Measurements from ENCODE around the gene NTN5. TPM values are rescaled to one million over a fixed set of nuclear protein-coding genes. Genes with fewer than 3 reads are reported as not detected.

NTN5 gene
- total and polyA plus RNA-seq, 9 of the 15 experiments (the other 6 are each of a cell fraction or from before 2014, with no cell fraction given): not detected

DNA sequence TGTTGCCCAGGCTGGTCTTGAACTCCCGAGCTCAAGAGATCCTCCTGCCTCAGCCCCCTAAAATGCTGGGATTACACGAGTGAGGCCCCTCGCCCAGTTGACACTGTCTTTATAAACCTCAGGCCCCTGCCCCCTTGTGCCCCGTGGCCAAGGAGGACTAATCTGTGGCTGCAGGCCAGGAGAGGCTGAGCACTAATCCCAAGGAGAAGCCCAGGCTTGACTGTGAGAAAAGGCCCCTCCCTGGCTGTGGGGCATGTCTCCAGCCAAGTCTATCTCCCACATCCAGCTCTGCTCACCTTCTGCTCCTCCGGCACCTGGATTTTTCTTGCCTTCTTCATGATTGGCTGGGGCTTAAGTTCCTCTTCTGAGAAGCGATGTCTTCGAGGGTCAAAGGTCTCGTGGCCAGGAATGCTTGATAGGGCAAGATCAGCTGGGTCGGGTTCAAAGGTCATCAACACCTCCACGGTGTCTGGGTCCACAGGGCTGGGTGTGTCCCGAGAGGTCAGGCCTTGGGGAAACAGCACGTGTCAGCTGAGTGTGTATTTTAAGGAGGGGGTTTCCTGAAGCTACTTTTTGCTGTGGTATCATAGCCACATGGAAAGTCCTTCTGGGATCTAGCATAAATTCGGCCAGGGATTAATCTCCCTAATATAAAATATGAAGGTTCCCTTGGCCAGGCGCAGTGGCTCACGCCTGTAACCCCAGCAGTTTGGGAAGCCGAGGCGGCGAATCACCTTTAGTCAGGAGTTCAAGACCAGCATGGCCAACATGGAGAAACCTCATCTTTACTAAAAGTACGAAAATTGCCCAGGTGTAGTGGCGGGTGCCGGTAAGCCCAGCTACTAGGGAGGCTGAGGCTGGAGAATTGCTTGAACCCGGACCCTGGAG, 39.4 kb downstream of the NTN5 start (continued):
- no peak for TF ChIP-seq RBM14 (IDR thresholded peaks at IDR 0.05; ENCODE audit: borderline replicate concordance, insufficient read depth, low read depth, low read length)
- peak; percentile 51; the same call in 1 of the 2 replicates for TF ChIP-seq FOSL1 (tag; conservative IDR thresholded peaks at IDR 0.05)
- peak; percentile 7; the same call in 1 of the 2 replicates for TF ChIP-seq BCOR (IDR thresholded peaks at IDR 0.05)
- TF ChIP-seq KDM5B (IDR thresholded peaks at IDR 0.05; ENCODE audit: insufficient replicate concordance, low read depth, low read length): no peak
- TF ChIP-seq, protein P1, sequence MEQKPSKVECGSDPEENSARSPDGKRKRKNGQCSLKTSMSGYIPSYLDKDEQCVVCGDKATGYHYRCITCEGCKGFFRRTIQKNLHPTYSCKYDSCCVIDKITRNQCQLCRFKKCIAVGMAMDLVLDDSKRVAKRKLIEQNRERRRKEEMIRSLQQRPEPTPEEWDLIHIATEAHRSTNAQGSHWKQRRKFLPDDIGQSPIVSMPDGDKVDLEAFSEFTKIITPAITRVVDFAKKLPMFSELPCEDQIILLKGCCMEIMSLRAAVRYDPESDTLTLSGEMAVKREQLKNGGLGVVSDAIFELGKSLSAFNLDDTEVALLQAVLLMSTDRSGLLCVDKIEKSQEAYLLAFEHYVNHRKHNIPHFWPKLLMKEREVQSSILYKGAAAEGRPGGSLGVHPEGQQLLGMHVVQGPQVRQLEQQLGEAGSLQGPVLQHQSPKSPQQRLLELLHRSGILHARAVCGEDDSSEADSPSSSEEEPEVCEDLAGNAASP (IDR thresholded peaks at IDR 0.05): no peak
- TF ChIP-seq, protein P2, sequence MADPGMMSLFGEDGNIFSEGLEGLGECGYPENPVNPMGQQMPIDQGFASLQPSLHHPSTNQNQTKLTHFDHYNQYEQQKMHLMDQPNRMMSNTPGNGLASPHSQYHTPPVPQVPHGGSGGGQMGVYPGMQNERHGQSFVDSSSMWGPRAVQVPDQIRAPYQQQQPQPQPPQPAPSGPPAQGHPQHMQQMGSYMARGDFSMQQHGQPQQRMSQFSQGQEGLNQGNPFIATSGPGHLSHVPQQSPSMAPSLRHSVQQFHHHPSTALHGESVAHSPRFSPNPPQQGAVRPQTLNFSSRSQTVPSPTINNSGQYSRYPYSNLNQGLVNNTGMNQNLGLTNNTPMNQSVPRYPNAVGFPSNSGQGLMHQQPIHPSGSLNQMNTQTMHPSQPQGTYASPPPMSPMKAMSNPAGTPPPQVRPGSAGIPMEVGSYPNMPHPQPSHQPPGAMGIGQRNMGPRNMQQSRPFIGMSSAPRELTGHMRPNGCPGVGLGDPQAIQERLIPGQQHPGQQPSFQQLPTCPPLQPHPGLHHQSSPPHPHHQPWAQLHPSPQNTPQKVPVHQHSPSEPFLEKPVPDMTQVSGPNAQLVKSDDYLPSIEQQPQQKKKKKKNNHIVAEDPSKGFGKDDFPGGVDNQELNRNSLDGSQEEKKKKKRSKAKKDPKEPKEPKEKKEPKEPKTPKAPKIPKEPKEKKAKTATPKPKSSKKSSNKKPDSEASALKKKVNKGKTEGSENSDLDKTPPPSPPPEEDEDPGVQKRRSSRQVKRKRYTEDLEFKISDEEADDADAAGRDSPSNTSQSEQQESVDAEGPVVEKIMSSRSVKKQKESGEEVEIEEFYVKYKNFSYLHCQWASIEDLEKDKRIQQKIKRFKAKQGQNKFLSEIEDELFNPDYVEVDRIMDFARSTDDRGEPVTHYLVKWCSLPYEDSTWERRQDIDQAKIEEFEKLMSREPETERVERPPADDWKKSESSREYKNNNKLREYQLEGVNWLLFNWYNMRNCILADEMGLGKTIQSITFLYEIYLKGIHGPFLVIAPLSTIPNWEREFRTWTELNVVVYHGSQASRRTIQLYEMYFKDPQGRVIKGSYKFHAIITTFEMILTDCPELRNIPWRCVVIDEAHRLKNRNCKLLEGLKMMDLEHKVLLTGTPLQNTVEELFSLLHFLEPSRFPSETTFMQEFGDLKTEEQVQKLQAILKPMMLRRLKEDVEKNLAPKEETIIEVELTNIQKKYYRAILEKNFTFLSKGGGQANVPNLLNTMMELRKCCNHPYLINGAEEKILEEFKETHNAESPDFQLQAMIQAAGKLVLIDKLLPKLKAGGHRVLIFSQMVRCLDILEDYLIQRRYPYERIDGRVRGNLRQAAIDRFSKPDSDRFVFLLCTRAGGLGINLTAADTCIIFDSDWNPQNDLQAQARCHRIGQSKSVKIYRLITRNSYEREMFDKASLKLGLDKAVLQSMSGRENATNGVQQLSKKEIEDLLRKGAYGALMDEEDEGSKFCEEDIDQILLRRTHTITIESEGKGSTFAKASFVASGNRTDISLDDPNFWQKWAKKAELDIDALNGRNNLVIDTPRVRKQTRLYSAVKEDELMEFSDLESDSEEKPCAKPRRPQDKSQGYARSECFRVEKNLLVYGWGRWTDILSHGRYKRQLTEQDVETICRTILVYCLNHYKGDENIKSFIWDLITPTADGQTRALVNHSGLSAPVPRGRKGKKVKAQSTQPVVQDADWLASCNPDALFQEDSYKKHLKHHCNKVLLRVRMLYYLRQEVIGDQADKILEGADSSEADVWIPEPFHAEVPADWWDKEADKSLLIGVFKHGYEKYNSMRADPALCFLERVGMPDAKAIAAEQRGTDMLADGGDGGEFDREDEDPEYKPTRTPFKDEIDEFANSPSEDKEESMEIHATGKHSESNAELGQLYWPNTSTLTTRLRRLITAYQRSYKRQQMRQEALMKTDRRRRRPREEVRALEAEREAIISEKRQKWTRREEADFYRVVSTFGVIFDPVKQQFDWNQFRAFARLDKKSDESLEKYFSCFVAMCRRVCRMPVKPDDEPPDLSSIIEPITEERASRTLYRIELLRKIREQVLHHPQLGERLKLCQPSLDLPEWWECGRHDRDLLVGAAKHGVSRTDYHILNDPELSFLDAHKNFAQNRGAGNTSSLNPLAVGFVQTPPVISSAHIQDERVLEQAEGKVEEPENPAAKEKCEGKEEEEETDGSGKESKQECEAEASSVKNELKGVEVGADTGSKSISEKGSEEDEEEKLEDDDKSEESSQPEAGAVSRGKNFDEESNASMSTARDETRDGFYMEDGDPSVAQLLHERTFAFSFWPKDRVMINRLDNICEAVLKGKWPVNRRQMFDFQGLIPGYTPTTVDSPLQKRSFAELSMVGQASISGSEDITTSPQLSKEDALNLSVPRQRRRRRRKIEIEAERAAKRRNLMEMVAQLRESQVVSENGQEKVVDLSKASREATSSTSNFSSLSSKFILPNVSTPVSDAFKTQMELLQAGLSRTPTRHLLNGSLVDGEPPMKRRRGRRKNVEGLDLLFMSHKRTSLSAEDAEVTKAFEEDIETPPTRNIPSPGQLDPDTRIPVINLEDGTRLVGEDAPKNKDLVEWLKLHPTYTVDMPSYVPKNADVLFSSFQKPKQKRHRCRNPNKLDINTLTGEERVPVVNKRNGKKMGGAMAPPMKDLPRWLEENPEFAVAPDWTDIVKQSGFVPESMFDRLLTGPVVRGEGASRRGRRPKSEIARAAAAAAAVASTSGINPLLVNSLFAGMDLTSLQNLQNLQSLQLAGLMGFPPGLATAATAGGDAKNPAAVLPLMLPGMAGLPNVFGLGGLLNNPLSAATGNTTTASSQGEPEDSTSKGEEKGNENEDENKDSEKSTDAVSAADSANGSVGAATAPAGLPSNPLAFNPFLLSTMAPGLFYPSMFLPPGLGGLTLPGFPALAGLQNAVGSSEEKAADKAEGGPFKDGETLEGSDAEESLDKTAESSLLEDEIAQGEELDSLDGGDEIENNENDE (IDR thresholded peaks at IDR 0.05; ENCODE audit: low read depth, low read length): no peak
- TF ChIP-seq, protein P3, sequence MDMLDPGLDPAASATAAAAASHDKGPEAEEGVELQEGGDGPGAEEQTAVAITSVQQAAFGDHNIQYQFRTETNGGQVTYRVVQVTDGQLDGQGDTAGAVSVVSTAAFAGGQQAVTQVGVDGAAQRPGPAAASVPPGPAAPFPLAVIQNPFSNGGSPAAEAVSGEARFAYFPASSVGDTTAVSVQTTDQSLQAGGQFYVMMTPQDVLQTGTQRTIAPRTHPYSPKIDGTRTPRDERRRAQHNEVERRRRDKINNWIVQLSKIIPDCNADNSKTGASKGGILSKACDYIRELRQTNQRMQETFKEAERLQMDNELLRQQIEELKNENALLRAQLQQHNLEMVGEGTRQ (CRISPR knock-in tag; IDR thresholded peaks at IDR 0.05): peak; percentile 32; the same call in 1 of the 2 replicates
- no peak for TF ChIP-seq SNRNP70 (optimal IDR thresholded peaks at IDR 0.05; ENCODE audit: low read depth, low read length)
